GM11168 (cell line): Measurements from ENCODE around the gene CBLL2.
"Not testable (repeated sequence)": the region's sequence is repeated elsewhere in the genome, so short reads cannot be mapped to it uniquely, and the experiment has no call there.

ENCODE experiments used
- in situ Hi-C: fragments of 300-500 bp; cut with MboI; formaldehyde crosslinking; loops from one replicate; pipeline ENCODE4 v1.12.0; 2022; ENCODE audit warnings: low sequenced_read_pairs; ENCODE audit not compliant: unreplicated experiment

Gene CBLL2

DNA sequence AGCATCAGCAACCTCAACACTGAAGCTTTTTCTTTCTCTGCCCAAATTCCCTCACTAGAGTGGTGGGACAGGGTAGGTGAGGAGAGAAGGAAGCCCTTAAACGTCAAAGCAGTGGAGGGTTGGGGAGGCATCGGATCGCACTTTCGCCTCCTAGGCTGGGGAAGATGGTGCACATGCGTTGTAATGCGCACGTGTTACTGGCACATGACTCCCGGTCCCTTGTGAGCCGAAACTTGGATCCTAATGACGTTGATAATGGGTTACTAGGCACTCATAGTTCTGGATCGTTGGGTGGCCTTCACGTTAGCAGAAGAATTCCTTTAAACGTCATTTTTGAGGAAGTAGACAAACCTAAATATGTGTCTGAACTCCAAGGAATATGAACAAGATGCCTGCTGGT, at the start of gene CBLL2:
Gene CBLL2, plus strand, starts transcription at position 301 of the 400 bp plus-strand sequence. Its CDS starts 79 bp downstream, at position 380.
- in situ Hi-C loops: no loop called here

DNA sequence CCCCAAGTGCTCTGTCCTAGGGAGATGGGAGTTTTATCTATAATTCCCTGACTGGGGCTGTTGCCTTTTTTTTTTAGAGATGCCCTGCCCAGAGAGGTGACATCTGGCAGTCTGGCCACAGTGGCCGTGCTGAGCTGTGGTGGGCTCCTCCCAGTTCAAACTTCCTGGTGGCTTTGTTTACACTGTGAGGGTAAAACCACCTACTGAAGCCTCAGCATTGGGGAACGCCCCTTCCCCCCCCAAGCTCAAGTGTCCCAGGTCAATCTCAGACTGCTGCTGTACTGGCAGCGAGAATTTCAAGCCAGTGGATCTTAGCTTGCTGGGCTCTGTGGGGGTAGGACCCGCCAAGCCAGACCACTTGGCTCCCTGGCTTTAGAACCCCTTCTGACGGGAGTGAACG, 38.3 kb upstream of the CBLL2 start:
- in situ Hi-C loops: no loop called here

DNA sequence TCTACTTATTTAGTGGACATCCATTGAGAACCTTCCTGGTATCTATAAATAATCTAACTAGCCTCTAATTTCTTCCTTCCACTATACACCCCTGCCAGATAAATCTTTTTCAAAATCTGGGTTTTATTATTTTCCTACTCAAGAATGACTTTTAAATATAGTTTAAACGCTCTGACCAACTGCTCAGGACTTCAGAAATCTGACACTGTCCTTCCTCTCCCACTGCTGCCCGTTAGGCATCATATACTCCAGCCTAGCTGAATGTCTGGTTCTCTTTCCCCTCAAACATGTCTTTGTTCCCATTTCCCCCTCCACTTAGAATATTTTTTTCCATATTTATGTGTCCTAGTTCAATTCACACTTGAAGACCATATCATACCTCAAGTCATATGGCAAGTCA, 35.2 kb upstream of the CBLL2 start:
- in situ Hi-C loops: no loop called here

DNA sequence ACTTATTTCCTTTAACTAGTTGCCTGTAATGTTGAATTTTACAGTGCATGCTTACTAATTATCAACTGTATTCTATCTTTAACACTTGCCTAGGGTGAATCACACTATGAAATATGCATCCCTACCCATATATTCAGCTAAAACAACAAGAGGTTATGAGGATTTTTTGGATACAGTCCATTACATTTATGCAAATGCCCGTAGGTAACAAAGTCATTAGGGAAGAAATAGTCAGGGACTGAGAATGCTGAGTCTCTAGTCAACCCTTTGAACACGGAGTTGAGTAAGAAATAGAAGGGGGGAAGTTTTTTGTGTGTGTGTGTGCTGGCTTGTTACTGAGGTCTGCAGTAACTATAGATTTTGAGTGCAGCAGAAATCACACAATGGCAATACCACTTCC, 26.1 kb upstream of the CBLL2 start:
- in situ Hi-C loops: no loop called here

DNA sequence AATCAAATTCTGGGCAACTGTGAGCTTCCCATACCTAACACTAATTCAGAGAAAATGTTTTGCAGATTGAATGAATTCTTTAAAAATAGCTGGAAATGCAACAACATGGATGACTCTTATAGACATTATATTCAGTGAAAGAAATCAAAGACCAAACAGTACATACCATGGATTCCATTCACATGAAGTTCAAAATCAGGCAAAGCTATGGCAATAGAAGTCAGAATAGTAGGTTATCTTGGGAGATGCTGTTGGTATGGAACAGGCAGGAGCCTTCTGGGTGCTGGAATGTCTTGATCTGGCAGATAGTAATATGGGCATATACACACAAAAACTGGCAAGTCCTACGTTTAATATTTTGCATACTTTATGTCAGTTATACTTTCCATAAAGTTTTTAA, 25.5 kb upstream of the CBLL2 start:
- in situ Hi-C loops: no loop called here

DNA sequence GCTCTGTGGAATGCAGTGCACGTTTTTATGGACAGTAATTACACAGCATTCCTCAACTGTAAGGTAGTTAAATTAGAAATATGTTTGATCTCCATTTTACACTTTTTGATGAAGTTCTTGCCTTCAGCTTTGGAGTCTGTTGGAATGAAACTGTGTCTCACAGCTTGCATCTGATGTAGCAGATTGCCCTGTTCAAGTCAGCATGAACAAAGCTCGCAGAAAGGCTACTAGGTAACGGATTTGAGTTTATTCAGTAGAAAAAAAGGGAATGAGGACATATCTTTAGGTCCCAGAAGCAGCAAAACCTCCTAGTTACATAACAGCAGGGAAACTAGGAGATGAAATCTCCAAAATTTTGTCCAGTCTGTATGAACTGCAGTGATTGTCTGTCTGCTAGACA, 24.3 kb upstream of the CBLL2 start:
- in situ Hi-C loops: no loop called here

DNA sequence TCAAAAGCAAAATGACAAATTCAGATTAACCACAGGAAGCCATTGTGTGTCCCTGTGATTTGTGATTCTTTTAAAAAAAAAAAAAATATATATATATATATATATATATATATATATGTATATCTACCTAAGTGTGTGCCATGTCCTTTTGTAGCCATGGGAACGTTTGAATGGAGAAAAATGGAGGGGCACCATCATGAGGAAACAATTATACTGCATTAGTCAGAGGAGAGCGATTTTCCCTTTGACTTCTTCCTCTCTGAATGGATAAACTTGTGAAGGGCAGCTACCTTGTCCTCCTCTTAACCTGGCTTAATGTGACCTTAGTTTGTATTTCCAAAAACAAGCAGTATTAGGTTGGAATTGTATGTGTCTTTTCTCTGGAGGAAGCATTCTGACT, 23.3 kb upstream of the CBLL2 start:
- in situ Hi-C loops: no loop called here

GRCh38 chrX:22268706-22269105, 4.0 kb upstream of the CBLL2 start:
- in situ Hi-C loops: no loop called here

GRCh38 chrX:22273714-22274317, 1.1 kb downstream of the CBLL2 start:
- in situ Hi-C loops: no loop called here

- in situ Hi-C loops: no loop called here
Observed at GRCh38 chrX:22276781-22277180, 4.1 kb downstream of the CBLL2 start.

DNA sequence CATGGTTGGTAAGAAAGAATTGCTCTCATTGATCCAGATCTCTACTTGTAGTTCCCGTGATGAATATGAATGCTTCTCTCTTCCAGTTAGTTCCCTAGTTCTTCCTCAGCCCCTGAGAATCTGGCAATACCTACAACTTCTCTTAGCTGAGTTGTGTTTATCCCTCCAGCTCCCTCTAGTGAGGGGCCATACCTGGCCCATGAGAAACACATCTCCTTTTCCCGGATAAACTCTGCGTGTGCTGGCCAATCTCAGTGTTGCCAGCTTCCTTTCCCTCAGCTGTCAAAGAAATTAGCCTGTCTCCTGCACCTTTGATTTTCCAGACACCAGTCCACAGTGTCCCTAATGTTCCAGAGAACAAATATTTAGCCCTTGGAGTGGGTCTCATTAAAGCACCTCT, 5.7 kb downstream of the CBLL2 start:
- in situ Hi-C loops: no loop called here

- in situ Hi-C loops: not testable (repeated sequence)
Observed at GRCh38 chrX:22289209-22289608, 16.5 kb downstream of the CBLL2 start.

DNA sequence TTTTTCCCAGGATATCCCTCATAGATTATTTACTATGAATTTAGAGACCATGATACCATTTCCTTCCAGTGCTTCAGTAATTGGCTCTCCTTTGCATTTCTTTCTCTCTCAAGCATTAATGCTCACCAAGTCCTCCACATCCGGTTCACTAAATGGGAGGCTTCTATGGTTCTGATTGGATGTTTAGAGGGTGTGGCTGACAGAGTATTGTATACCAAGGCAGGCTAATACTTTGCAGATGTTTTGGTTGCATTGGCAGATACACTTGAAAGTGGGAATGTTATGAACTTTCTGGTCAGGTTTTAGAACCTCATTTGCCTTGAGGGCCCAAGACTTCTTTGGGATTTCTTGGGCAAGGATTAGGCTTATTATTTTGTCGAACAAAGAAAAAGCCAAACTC, 24.2 kb downstream of the CBLL2 start:
- in situ Hi-C loops: no loop called here

DNA sequence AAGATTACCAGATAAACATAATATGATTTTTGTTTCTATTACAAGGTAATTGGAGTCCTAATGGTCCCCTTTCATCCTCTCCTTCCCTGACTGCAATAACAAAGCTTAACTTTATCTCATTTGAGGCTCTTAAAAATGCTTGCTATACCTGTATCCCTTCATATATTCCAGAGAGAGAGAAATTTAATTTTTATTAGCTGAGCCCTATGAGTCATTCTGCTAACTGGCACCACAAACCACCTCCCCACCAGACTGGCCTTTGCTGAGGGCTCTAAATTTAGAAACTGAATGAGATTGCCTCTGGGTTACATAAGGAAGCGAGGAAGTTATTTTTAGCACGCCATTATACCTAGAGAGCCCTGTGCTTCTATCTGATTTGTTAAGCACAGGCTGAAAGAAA, 27.4 kb downstream of the CBLL2 start:
- in situ Hi-C loops: no loop called here

DNA sequence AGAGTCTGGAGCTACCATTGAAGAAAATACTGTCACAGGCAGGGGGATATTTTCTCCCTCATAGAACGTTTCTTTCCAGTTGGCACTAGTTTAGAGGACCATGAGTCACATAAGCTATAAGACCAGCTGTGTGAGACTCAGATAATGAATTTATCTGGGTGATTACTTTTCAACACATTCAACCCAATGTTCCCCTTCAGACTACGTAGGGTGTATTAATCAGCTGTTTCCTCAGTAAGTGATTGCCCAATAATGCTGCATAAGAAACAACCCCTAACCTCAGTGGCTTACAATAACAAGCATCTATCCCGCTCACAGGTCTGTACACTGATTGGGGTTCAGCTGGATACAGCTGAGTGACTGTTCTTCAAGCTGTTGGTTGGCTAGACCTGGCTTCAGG, 38.1 kb downstream of the CBLL2 start:
- in situ Hi-C loops: no loop called here

GRCh38 chrX:22313766-22314165, 41.1 kb downstream of the CBLL2 start:
- in situ Hi-C loops: no loop called here

- in situ Hi-C loops: no loop called here
Observed at GRCh38 chrX:22314211-22314610, 41.5 kb downstream of the CBLL2 start.

DNA sequence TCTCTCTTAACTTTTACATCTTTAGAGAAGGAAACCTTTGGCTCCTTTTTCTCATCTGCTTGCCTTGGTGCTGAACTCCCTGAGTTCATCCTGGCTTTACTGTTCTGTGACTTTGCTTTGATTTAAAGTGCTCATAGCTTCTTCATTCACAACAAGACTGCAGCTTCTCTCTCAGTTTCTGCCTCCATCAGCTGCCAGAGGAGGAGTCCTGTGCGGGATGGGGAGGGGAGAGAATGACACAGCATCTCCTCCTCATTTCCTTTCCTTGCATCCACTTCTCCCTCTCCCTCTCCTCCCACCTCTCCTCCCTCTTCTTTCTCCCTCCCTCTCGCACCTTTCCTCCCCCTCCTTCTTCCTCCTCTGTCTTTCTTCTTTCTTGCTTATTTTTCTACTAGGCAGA, 42.0 kb downstream of the CBLL2 start:
- in situ Hi-C loops: no loop called here

- in situ Hi-C loops: no loop called here
Observed at GRCh38 chrX:22315151-22315550, 42.4 kb downstream of the CBLL2 start.

- in situ Hi-C loops: no loop called here
Observed at GRCh38 chrX:22320236-22320873, 47.6 kb downstream of the CBLL2 start.

DNA sequence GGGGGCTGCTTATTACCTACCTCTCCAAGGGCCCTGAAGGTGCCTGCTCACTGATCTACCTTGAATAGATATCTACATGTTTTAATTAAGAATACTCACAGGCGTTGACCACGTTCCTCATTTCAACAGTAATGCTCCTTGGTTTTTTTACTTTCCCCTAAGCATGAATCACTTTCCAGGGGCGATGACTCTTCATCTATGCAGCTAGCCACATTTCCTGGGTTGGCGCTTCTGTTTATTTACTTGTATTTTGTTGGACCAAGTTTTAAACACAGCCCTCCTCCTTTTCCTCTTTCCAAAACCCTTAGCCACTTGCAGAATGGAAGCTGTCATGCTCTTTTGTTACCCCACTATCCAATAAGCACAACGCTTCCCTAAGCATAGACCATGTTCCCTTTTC, 50.8 kb downstream of the CBLL2 start:
- in situ Hi-C loops: no loop called here
